Stimulated activated CD8-positive, alpha-beta memory T cell treated with anti-CD3 and anti-CD28 coated beads, Interleukin-7, amount 100 ng/mL, for 1 hour (primary cell): Measurements from ENCODE around the gene SHBG.
A peak's percentile ranks its signal among the peaks of the same experiment; 100 is the strongest.
"Not testable (repeated sequence)": the region's sequence is repeated elsewhere in the genome, so short reads cannot be mapped to it uniquely, and the experiment has no call there.

Experiments
- DNase-seq, 2 donors: peaks; one replicate each; pipeline ENCODE4 v3.0.0-alpha.2; 2020; ENCODE audit warnings: low read depth in 2 of 2

Gene SHBG

GRCh38 chr17:7611635-7612293 is 18.2 kb upstream of the SHBG start:
- no peak for DNase-seq

GRCh38 chr17:7612294-7612640 is 17.7 kb upstream of the SHBG start:
- DNase-seq, result no peak

GRCh38 chr17:7613769-7614424 is 16.0 kb upstream of the SHBG start:
- DNase-seq, result no peak

GRCh38 chr17:7614425-7615264 is 15.3 kb upstream of the SHBG start, which contains the start of gene FXR2:
FXR2 (minus strand) TSS chr17:7614897; CDS start chr17:7614532, 365 bp downstream.
- peak; percentile 94 to 97 for DNase-seq

GRCh38 chr17:7615265-7615747 is 14.6 kb upstream of the SHBG start:
- no peak for DNase-seq

- no peak for DNase-seq
These were observed 11.3 kb upstream of the SHBG start for GRCh38 chr17:7618608-7619007.

GRCh38 chr17:7620835-7621234 is 9.1 kb upstream of the SHBG start:
- no peak for DNase-seq

GRCh38 chr17:7623661-7624060 is 6.3 kb upstream of the SHBG start:
- no peak for DNase-seq

- DNase-seq, result not testable (repeated sequence)
These were observed 4.2 kb upstream of the SHBG start for GRCh38 chr17:7625749-7626148.

- no peak for DNase-seq
These were observed 3.6 kb upstream of the SHBG start for GRCh38 chr17:7626307-7626706.

- DNase-seq, result no peak
These were observed 3.0 kb upstream of the SHBG start for GRCh38 chr17:7626956-7627249.

- DNase-seq, result peak; percentile 70
These were observed 2.4 kb upstream of the SHBG start, which contains the start of gene SAT2 for GRCh38 chr17:7627250-7628121. SAT2 (minus strand) TSS chr17:7627821; CDS start chr17:7627635, 186 bp downstream.

- no peak for DNase-seq
These were observed 1.8 kb downstream of the SHBG start for GRCh38 chr17:7631398-7632380.

GRCh38 chr17:7632492-7632894 is 2.6 kb downstream of the SHBG start:
- no peak for DNase-seq

- DNase-seq, result no peak
These were observed 3.2 kb downstream of the SHBG start for GRCh38 chr17:7633093-7633492.

- no peak for DNase-seq
These were observed 4.4 kb downstream of the SHBG start for GRCh38 chr17:7634384-7634783.

GRCh38 chr17:7636163-7636562 is 6.2 kb downstream of the SHBG start:
- no peak for DNase-seq

GRCh38 chr17:7640783-7641182 is 10.8 kb downstream of the SHBG start:
- no peak for DNase-seq

GRCh38 chr17:7641635-7642034 is 11.7 kb downstream of the SHBG start:
- not testable (repeated sequence) for DNase-seq

- no peak for DNase-seq
These were observed 14.8 kb downstream of the SHBG start for GRCh38 chr17:7644775-7645174.
